HG02973 (cell line): ENCODE data around the gene ATP5F1C.
"Not testable (repeated sequence)": the region's sequence is repeated elsewhere in the genome, so short reads cannot be mapped to it uniquely, and the experiment has no call there.

Source experiments
- ATAC-seq: cut with Tn5 transposase; IDR thresholded peaks from one replicate; pipeline ENCODE4 v1.9.1; 2021; ENCODE audit warnings: moderate library complexity; ENCODE audit not compliant: unreplicated experiment

Gene ATP5F1C

DNA sequence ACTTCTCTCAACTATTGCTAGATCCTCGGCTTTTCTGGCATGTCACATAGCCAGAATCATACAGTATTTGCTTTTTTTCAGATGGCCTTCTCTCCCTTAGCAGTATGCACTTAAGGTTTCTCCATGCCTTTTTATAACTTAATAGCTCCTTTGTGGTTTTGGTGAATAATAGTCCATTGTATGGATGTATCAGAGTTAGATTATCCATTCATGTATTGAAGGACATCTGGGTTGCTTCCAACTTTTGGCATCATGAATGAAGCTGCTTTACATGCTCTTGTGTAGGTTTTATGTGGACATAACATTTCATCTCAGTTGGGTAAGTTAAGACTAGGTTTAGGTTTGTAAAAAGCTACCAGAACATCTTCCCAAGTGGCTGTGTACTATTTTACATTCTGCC is 4.6 kb downstream of the ATP5F1C start:
- no peak for ATAC-seq

DNA sequence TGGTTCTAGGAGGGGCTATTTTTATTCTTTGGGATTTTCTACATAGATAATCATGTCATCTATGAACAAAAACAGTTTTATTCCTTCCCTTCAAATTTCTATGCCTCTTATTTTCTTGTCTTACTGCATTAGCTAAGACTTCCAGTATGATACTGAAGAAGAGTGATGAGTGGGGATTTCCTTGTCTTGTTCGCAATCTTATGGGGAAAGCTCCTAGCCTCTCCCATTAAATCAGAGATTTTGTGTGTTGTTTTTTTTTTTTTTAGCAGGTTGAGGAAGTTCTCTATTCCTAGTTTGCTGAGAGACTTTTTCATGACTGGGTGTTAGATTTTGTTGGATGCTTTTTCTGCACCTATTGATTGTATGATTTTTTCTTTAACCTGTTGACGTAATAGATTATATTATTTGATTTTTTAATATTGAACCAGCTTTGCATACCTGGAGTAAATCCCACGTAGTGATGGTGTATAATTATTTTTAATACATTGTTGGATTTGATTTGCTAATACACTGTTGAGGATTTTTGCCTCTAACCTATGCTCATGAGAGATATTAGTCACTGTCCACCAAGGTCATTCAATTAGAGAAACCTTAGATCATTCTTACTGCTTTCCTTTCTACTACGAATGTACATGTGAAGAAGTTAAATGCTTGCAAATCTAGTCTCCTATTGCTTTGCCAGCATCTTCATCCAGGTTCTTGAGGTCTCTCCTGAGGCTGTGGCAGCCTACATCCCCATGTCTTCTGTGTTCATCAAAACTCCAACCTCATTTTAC is 6.5 kb downstream of the ATP5F1C start:
- no peak for ATAC-seq

DNA sequence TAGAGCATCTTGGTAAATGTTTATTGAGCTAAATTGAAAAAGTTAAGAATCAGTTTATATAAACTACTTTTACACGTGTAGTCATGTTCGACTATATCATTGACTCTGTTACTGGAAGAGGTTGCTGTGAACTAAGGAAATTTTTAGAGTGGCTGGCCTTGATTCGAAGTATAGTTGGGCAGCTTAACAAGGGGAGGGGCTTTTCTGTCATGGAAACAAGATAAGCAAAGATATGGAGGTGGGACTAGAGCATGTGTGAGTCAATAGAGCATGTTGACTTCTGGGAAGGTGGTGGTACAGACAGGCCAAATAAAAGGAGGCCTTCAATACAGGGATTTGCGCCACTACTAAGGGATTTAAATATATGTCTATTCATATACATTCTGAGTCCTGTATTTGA is 7.6 kb downstream of the ATP5F1C start:
- no peak for ATAC-seq

DNA sequence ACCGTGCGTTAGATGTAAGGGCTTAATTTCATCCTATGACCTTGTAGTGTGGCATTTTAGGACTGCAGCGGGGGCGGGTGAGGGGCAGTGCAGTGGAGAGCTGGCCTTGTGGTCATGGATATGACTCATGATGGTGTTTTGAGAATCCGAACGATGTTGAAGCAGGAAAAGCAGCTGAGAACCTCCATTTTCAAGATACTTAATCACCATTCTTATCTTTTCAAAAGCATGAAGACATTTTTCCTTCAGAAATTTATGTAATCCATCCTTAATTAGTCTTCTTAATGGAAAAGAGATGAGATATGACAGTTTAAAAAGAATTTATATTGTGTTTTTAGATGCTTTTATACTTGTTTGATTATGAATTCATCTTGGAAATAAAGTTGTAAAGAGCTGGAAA is 9.6 kb downstream of the ATP5F1C start:
- ATAC-seq: no peak

DNA sequence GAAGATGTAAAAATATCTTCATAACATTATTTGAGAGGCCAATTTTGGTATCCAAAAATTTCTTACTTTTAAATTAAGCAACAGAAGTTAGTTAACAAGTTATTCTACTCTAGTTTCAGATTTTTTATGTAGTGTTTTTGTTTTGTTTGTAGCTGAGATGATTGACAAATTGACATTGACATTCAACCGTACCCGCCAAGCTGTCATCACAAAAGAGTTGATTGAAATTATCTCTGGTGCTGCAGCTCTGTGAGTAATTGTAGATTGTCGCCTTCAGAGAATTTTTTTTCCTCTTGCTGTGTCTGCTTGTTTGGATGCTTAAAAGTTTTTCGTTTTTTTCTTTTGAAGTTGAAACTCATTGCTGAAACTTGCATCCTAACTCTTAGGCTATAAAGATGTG is 14.6 kb downstream of the ATP5F1C start:
- ATAC-seq: no peak

DNA sequence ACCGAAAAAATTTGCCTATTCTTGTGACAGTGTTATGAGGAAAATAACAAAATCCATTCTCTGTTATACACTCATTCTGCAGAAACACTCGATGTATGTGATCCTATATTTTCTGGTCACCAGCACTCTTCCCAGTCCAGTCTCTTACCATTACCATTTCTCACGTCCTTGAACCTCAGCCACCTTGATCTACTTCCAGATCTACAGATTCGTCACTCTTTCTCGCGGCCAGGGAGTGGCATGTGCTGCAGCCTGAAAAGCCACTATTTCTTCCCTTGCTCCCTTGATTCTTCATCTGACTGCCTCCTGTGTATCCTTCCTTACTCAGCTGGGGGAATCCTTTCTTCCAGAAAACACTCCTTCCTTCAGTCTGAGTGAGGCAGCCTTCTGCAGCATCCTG is 16.2 kb downstream of the ATP5F1C start:
- ATAC-seq: no peak

DNA sequence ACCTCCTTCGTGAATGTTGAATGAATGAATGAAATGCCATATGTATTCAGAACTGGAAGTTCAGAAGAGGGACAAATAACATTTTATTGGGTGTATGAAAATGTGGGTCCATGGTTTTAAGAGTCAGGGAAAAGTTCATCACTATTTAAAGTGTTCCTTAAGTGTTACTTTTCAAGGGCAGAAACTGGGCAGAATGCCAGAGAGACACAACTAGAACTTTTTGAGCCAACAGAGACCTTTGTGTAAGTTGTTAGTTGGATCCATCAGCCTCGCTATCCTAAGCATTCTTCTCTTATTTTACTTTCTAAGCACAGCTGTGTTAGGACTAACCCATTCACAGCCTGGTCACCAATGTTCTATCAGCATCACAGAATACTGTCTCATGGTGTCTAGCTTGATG is 16.8 kb downstream of the ATP5F1C start:
- no peak for ATAC-seq

DNA sequence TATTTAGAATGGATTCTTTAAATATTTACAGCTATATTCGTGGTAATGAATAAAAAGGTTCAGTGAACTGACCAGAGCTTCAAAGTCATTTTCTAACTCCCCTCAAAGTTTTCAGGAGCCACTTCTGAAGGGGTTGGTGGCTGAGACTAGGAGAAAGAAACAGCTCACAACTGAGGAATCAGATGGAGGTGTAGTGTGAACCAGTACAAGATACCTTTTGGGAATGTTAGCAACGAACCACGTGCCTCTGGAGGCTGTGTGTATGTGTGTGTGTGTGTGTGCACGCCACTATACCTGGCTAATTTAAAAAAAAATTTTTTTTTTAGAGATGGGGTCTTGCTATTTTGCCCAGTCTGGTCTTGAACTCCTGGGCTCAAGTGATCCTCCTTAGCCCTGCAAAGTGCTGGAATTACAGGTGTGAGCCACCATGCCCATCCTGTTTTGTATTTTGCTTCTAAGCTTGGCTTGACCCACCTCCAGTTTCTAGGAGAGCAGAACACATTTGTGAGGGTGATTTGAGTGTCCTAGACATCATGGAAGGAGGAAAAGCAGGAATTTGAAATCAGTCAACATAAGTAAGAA is 20.8 kb downstream of the ATP5F1C start:
- ATAC-seq: no peak

DNA sequence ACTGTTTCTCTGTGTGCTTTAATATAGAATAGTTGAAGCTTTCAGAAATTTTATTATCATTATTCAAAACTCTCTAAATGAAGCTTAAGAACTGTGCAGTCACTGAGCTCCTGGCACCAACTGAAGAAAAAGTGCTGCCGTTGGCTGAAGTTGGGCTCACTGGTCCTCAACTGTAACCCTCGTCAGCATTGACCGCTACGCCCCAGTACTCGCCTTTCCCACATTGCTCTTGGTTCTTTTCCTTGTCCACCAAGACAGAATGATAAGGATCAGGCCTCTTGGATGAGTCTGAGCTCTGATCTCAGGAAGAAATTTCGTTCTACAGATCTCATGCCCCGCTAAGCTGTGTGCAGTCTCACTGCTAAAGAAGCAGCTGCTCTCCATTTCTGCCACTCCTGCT is 22.5 kb downstream of the ATP5F1C start:
- no peak for ATAC-seq

DNA sequence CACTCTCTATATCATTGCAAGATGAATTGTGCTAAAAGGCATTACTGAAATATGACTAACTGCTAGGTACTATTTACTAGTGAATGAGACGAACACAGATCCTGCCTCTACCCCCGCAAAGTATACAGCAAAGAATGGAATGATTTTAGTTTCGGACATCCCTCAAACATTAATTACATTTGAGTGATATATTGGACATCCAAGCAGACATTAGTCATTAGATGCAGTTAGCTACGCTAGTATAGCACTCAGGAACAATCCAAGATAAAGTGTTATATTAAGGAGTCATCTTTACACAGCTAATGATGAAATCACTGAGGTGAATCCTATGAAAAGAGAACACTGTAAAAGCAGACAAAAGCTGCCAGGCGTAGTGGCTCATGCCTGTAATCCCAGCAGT is 23.0 kb downstream of the ATP5F1C start:
- no peak for ATAC-seq

DNA sequence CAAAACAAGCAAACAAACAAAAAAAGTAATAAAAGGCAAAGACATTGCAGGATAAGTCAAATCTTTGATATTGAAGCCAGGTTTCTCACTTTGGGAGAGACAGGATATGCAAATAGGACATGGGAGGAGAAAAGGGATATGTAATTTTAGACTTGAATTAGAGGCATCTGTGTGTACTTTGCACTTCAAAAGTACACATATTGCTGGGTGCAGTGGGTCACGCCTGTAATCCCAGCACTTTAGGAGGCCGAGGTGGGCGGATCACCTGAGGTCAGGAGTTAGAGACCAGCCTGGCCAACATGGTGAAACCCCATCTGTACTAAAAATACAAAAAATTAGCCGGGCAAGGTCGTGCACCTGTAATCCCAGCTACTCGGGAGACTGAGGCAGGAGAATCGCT is 23.8 kb downstream of the ATP5F1C start:
- ATAC-seq: not testable (repeated sequence)

DNA sequence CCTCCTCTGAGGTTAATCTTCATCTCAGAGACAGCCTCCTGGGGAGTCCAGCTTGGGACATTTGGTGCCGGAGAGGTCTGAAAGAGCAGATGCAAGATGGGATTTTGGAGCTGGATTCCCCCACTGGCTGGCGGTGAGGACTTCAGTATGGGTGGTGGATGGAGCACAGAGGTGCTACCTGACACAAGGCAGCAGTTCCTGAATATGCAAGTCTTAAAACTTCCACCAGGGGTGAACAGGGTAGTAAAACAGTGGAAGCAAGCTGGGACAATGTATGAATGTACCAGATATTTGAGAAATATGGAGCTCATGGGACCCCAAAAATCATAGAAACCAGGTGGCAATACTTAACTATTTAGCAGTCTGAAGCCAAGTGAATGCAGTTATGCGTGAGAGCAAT is 25.5 kb downstream of the ATP5F1C start:
- ATAC-seq: no peak

DNA sequence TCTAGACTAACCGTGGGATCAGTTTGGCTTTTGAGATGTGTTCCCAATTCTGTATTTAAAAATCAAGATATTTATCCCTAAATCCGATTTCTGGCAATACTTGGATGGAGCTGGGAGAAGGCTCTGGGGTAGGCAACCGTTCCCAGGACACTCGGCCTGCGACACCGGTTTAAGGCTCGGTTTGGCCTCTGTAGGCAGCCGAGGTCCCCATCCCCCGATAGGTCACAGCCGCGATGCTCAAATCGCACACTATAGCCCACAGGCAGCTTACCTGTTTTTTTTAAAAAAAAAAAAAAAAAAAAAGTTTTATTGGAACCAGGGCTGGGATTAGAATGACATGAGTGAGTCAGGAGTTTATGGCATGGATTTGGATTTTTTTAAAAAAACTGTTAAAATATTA is 29.6 kb downstream of the ATP5F1C start:
- ATAC-seq: no peak

DNA sequence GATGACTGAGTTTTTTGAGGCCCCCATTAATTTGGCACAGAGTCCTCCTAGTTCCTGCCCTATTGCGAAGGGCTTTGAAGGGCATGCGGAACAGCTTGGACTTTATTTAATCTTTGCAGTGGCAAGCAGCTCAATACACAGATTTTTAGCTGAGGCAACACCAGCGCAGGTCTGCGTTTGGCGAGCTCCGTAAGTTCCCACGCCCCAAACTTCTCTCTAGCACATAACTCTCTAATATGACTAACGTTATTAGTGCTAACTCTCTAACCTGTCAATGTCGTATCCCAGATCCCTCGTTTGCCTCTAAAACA is 30.0 kb downstream of the ATP5F1C start:
- peak; percentile 13 for ATAC-seq

DNA sequence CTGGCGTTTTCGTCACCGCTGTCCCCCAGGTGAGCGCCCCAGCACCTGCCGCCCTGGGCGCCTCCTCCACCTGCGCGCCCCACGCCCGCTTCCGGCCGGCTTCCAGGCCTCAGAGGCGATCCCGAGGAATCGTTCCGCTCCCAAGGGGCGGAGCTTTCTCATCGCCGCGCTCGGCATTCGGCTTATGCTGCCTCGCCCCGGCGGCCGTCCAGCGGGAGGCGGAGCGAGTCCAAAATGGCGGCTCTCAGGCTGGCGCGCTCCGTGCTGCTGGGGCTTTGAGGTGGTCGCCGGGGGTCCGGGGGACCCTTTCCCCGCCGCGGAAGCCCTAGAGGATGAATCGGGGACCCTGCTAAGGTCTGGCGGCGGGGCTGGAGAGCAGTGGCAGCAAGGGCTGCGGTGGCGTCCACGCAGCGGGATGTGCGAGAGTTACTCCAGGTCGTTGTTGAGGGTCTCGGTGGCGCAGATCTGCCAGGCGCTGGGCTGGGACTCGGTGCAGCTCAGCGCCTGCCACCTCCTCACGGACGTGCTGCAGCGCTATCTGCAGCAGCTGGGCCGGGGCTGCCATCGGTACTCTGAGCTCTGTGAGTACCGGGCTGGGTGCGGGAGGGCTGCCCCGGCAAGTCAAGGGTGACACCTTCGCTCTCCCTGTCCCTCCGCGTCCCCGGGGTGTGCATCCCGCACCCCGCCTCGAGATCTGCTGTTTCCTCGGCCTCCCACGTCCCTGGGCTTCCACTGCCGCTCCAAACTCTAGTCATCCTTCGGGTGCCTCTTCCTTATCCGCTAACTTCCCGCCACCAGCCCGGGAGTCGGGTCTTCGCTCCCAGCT is 30.5 kb downstream of the ATP5F1C start, which contains the start of gene TAF3:
TAF3 (plus strand) TSS at position 211 of the 826 bp plus-strand sequence; CDS start at position 416, 205 bp downstream.
- peak; percentile 81 for ATAC-seq

DNA sequence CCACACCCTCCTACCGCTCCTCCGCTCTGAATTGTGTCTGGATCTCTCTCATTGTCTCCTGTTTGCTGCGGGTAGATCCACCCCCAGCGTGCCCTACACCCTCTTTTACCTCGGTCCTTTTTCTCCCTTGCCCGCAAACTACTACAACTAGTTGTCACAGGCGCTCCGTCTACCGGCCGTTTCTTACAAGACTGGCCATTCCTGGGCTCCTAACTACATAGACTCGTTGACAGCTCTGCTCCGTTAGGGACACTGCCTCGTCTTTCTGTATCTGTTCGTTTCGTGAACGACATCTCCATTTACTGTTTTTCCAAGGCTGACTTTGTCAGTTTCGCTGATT is 31.1 kb downstream of the ATP5F1C start:
- ATAC-seq: peak; percentile 48

DNA sequence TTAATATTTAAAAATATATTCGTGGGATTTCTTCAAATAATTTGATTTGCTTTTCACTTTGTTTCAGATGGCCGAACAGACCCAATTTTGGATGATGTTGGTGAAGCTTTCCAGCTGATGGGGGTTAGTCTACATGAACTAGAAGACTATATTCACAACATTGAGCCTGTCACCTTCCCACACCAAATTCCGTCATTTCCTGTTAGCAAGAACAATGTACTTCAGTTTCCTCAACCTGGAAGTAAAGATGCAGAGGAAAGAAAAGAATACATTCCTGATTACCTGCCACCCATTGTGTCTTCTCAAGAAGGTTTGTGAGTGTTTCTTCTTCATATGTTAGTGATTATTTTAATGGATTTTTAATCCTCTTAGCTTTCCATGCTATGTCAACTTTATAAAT is 36.3 kb downstream of the ATP5F1C start:
- no peak for ATAC-seq

DNA sequence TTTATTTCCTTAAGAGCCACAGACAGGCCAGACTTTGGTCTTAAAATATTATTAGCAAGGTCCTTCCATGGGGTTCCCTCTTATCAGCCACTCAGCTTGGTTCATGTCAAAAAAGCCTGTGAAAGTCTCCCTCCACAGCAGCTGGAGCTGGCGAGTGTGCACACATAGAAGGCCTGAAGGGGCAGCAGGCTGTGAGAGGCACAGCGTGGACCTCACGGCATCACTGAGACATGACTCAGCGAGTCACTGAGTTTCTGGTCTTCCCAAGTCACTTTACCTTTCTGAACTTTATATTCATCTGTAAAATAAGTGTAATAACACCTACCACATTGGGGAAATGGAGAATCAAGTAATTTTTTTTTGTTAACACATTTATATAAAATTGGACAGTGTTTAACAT is 39.0 kb downstream of the ATP5F1C start:
- ATAC-seq: no peak

DNA sequence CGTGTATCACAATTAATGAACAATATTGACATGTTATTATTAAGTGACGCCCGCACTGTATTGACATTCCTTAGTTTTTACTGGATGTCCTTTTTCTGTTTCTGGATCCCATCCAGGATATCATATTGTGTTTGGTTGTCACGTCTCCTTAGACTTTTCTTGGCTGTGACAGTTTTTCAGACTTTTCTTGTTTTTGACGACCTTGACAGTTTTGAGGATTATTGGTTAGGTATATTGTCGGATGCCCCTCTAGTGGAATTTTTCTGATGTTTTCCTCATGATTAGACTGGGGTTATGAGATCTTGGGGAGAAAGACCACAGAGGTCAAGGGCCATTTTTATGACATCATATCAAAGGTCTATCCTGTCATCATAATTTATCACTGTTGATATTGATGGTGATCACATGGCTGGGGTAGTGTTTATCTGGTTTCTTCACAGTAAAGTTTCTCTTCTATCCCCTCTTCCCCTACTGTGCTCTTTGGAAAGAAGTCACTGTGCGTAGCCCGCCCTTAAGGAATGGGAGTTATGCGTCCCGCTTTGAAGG is 41.4 kb downstream of the ATP5F1C start:
- ATAC-seq: no peak

DNA sequence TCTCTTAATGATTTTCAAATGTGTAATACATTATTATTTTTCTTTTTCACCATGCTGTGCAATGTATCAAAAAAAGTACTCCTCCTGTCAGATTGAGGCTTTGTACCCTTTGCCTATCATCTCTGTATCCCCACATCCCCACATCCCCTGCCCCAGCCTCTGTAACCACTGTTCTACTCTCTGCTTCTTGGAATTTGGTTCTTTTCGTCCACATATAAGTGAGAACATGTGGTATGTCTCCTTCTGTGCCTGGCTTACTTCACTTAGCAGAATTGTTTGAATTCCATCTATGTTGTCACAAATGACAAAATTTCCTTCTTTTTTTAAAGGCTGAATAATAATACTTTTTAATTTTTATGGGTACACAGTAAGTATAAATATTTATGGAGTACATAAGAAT is 44.1 kb downstream of the ATP5F1C start:
- no peak for ATAC-seq

DNA sequence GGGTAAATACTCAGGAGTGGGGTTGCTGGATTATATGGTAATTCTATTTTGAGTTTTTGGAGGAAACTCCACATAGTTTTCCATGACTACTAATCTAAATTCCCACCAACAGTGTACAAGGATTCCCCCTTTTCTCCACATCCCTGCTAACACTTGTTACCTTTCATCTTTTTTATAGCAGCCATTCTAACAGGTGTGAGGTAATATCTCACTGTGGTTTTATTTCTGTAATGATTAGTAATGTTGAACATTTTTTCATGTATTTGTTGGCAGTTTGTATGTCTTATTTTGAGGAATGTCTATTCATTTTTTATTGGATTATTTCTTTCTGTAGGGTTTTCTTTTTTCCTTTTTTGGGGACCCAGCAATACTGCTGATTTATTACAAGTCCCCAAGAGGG is 45.2 kb downstream of the ATP5F1C start:
- no peak for ATAC-seq

DNA sequence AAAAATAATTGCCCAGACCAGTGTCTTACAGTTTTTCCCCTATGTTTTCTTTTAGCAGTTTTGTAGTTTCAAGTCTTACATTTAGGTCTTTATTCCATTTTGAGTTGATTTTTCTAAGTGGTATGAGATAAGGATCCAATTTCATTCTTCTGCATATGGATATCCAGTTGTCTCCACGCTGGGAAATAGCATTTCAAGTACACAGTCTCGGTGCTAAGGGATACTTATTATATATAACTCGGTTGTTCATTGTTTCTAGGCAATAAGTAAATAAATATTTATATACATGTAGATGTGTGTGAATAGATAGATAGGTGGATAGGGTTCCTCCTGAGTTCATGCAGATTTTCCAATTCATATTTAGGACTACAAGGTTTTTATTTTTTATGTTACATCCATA is 46.3 kb downstream of the ATP5F1C start:
- no peak for ATAC-seq
